GM03348 (cell line): ENCODE measurements around the gene MATN1.
"Not testable (repeated sequence)": the region's sequence is repeated elsewhere in the genome, so short reads cannot be mapped to it uniquely, and the experiment has no call there.

Experiments used
- DNase-seq: peaks from one replicate; pipeline ENCODE4 v3.0.0; 2012; ENCODE audit warnings: low spot score

The MATN1 gene

GRCh38 chr1:30723331-30723755, at the start of gene MATN1:
Gene MATN1, minus strand, starts transcription at chr1:30723585. Its CDS starts 34 bp downstream, at chr1:30723551.
- no peak for DNase-seq

- no peak for DNase-seq
These were observed 47.6 kb upstream of the MATN1 start for GRCh38 chr1:30771005-30771404.

- no peak for DNase-seq
These were observed 46.8 kb upstream of the MATN1 start for GRCh38 chr1:30770150-30770549.

GRCh38 chr1:30768830-30769718, 45.7 kb upstream of the MATN1 start:
- DNase-seq = no peak

- no peak for DNase-seq
These were observed 44.9 kb upstream of the MATN1 start for GRCh38 chr1:30768159-30768829.

GRCh38 chr1:30766948-30767347, 43.6 kb upstream of the MATN1 start:
- not testable (repeated sequence) for DNase-seq

- DNase-seq = no peak
These were observed 42.4 kb upstream of the MATN1 start for GRCh38 chr1:30765556-30766434.

- DNase-seq = no peak
These were observed 41.7 kb upstream of the MATN1 start for GRCh38 chr1:30764939-30765555.

- DNase-seq = no peak
These were observed 41.0 kb upstream of the MATN1 start for GRCh38 chr1:30764396-30764795.

- peak; percentile 71 for DNase-seq
These were observed 40.4 kb upstream of the MATN1 start for GRCh38 chr1:30763651-30764248.

- DNase-seq = no peak
These were observed 39.7 kb upstream of the MATN1 start for GRCh38 chr1:30762930-30763650.

- no peak for DNase-seq
These were observed 39.0 kb upstream of the MATN1 start for GRCh38 chr1:30762152-30762929.

- peak; percentile 69 for DNase-seq
These were observed 38.2 kb upstream of the MATN1 start for GRCh38 chr1:30761381-30762151.

- DNase-seq = no peak
These were observed 37.4 kb upstream of the MATN1 start for GRCh38 chr1:30760596-30761324.

- DNase-seq = no peak
These were observed 36.4 kb upstream of the MATN1 start for GRCh38 chr1:30759718-30760281.

- peak; percentile 45 for DNase-seq
These were observed 35.5 kb upstream of the MATN1 start for GRCh38 chr1:30758785-30759380.

GRCh38 chr1:30758121-30758688, 34.8 kb upstream of the MATN1 start:
- DNase-seq = no peak
